PFSK-1 (cell line): ENCODE data around the gene CHCHD2.

Source experiments
- FOXP2 ChIP-seq: optimal IDR thresholded peaks from 2 replicates; pipeline ENCODE3; 2011; ENCODE audit warnings: borderline replicate concordance, control low read depth, inconsistent platforms; ENCODE audit not compliant: insufficient read depth; ENCODE audit errors: extremely low read length, extremely low read depth
- POLR2AphosphoS5 ChIP-seq: IDR thresholded peaks from 2 replicates; pipeline ENCODE4 v1.6.1; 2012; ENCODE audit warnings: low read depth, mild to moderate bottlenecking, control low read depth, low read length, moderate library complexity
- SIN3A ChIP-seq: IDR thresholded peaks from 2 replicates; pipeline ENCODE4 v1.6.1; 2012; ENCODE audit warnings: mild to moderate bottlenecking, low read length, moderate library complexity, borderline replicate concordance; ENCODE audit not compliant: insufficient read depth
- TAF1 ChIP-seq: IDR thresholded peaks from 2 replicates; pipeline ENCODE4 v1.6.1; 2012; ENCODE audit warnings: low read length, control low read depth, borderline replicate concordance; ENCODE audit not compliant: insufficient read depth
- TF ChIP-seq, protein P1 (sequence below), 2 experiments: IDR thresholded peaks; 2 replicates each; pipeline versions ENCODE4 v1.6.1 to v1.8.0; 2011 to 2012; ENCODE audit warnings: low read depth in 2 of 2, low read length in 2 of 2, control low read depth in 1 of 2, inconsistent platforms in 1 of 2, mild to moderate bottlenecking in 1 of 2, moderate library complexity in 1 of 2; ENCODE audit not compliant: insufficient read depth in 1 of 2

The CHCHD2 gene

DNA sequence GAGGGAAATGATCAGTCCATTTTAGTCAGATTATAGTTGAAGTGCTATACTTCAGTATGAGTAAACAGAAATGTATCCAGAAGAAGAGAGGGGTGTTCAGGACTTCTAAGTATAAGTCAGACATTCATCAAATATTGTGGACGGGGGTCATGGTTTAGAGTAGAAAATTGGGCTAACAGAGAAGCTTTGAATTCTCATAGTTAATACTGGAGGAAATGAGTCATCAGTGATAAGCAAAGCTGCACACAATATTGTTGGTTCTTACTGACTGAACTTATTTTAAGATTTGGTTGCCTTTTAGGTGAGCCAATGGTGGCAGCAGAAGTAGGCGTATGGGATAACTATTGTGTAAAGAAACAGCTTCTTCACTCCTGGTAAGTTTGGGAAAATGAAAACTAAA lies 43.9 kb downstream of the CHCHD2 start:
- no peak for TF ChIP-seq TAF1
- no peak for TF ChIP-seq POLR2AphosphoS5
- no peak for TF ChIP-seq FOXP2
- no peak for TF ChIP-seq SIN3A
- TF ChIP-seq, protein P1, sequence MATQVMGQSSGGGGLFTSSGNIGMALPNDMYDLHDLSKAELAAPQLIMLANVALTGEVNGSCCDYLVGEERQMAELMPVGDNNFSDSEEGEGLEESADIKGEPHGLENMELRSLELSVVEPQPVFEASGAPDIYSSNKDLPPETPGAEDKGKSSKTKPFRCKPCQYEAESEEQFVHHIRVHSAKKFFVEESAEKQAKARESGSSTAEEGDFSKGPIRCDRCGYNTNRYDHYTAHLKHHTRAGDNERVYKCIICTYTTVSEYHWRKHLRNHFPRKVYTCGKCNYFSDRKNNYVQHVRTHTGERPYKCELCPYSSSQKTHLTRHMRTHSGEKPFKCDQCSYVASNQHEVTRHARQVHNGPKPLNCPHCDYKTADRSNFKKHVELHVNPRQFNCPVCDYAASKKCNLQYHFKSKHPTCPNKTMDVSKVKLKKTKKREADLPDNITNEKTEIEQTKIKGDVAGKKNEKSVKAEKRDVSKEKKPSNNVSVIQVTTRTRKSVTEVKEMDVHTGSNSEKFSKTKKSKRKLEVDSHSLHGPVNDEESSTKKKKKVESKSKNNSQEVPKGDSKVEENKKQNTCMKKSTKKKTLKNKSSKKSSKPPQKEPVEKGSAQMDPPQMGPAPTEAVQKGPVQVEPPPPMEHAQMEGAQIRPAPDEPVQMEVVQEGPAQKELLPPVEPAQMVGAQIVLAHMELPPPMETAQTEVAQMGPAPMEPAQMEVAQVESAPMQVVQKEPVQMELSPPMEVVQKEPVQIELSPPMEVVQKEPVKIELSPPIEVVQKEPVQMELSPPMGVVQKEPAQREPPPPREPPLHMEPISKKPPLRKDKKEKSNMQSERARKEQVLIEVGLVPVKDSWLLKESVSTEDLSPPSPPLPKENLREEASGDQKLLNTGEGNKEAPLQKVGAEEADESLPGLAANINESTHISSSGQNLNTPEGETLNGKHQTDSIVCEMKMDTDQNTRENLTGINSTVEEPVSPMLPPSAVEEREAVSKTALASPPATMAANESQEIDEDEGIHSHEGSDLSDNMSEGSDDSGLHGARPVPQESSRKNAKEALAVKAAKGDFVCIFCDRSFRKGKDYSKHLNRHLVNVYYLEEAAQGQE (IDR thresholded peaks at IDR 0.05; ENCODE audit: insufficient read depth in 1 of 2, low read depth in 2 of 2, low read length in 2 of 2), result no peak

DNA sequence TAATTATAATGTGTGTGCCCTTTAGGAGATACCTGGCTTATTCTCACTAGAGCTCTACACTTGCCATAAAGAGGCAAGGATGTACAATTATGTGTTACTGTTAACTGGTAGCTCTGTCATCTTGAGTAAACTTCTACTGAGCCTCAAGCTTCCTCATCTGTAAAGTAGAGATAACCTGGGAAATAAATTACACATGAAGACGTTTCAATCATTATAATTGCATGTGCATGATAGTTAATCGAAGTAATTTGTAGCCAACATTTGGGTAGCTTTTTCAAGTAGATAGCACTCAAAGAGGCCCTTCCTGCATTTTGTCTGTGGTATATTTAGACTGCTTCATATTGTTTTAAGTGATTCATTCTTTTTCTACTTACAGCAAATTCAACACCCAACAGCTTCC lies 52.3 kb downstream of the CHCHD2 start:
- peak; percentile 49 for TF ChIP-seq POLR2AphosphoS5
- TF ChIP-seq, protein P1 (IDR thresholded peaks at IDR 0.05; ENCODE audit: insufficient read depth in 1 of 2, low read depth in 2 of 2, low read length in 2 of 2), result no peak

DNA sequence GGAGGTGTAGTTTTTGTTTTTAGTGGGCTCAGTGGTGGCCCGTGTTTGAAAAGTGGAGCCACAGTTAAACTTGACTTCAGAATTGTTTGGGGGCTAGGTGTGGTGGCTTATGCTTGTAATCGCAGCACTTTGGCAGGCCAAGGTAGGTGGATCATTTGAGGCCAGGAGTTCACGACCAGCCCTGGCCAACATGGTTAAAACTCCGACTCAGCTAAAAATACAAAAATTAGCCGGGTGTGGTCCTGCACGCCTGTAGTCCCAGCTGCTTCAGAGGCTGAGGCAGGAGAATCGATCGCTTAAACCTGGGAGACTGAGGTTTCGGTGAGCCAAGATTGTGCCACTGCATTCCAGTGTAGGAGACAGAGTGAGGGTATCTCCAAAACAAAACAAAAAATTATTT lies 52.9 kb downstream of the CHCHD2 start:
- TF ChIP-seq POLR2AphosphoS5, result no peak
- TF ChIP-seq FOXP2, result no peak
- TF ChIP-seq, protein P1 (IDR thresholded peaks at IDR 0.05; ENCODE audit: insufficient read depth in 1 of 2, low read depth in 2 of 2, low read length in 2 of 2), result no peak
- no peak for TF ChIP-seq SIN3A
- no peak for TF ChIP-seq TAF1
